WTC11 (cell line): ENCODE data around the gene A1BG. TPM values are rescaled to one million over a fixed set of nuclear protein-coding genes. Genes with fewer than 3 reads are reported as not detected.

Experiments used
- ATF1 ChIP-seq: sonication (generic); formaldehyde crosslinking; IDR thresholded peaks from 2 replicates; pipeline ENCODE4 v1.8.1; 2023; ENCODE audit warnings: mild to moderate bottlenecking, moderate library complexity, missing genetic modification reagents
- ATF2 ChIP-seq: sonication (generic); formaldehyde crosslinking; IDR thresholded peaks from 2 replicates; pipeline ENCODE4 v1.8.1; 2022; ENCODE audit warnings: low read depth, missing genetic modification reagents, borderline replicate concordance
- CREM ChIP-seq: sonication (generic); formaldehyde crosslinking; IDR thresholded peaks from 2 replicates; pipeline ENCODE4 v1.8.1; 2022; ENCODE audit warnings: mild to moderate bottlenecking, missing genetic modification reagents, moderate library complexity
- E2F1 ChIP-seq: sonication (generic); formaldehyde crosslinking; IDR thresholded peaks from 2 replicates; pipeline ENCODE4 v1.8.0; 2022; ENCODE audit warnings: mild to moderate bottlenecking, missing genetic modification reagents
- EMX1 ChIP-seq: fragments of 250-450 bp; sonication (Bioruptor Pico); IDR thresholded peaks from 2 replicates; pipeline ENCODE4 v1.8.0; 2021; ENCODE audit warnings: mild to moderate bottlenecking
- ESRRA ChIP-seq: sonication (generic); formaldehyde crosslinking; IDR thresholded peaks from 2 replicates; pipeline ENCODE4 v1.8.1; 2022; ENCODE audit warnings: mild to moderate bottlenecking, missing genetic modification reagents, borderline replicate concordance
- FOXP1 ChIP-seq: sonication (generic); formaldehyde crosslinking; IDR thresholded peaks from 2 replicates; pipeline ENCODE4 v1.8.0; 2022; ENCODE audit warnings: missing genetic modification reagents, mild to moderate bottlenecking, moderate library complexity, borderline replicate concordance
- HMGA2 ChIP-seq: fragments of 250-450 bp; sonication (Bioruptor Pico); IDR thresholded peaks from 2 replicates; pipeline ENCODE4 v1.4.0; 2021; ENCODE audit warnings: mild to moderate bottlenecking, moderate library complexity
- JAZF1 ChIP-seq: fragments of 250-450 bp; sonication (Bioruptor Pico); IDR thresholded peaks from 2 replicates; pipeline ENCODE4 v1.9.0; 2021; ENCODE audit warnings: moderate library complexity, mild to moderate bottlenecking, inconsistent platforms
- MLX ChIP-seq: sonication (generic); formaldehyde crosslinking; IDR thresholded peaks from 2 replicates; pipeline ENCODE4 v1.8.1; 2023; ENCODE audit warnings: mild to moderate bottlenecking, missing genetic modification reagents, moderate library complexity
- MXD4 ChIP-seq: fragments of 250-450 bp; sonication (Bioruptor Pico); IDR thresholded peaks from 2 replicates; pipeline ENCODE4 v1.8.0; 2021; ENCODE audit warnings: mild to moderate bottlenecking, moderate library complexity, borderline replicate concordance
- NFATC4 ChIP-seq: fragments of 250-450 bp; sonication (Bioruptor Pico); IDR thresholded peaks from 2 replicates; pipeline ENCODE4 v1.9.0; 2021; ENCODE audit warnings: mild to moderate bottlenecking
- NR1H2 ChIP-seq: sonication (generic); formaldehyde crosslinking; IDR thresholded peaks from 2 replicates; pipeline ENCODE4 v1.9.0; 2021; ENCODE audit warnings: mild to moderate bottlenecking, moderate library complexity, missing genetic modification reagents
- NR2C2 ChIP-seq: sonication (generic); formaldehyde crosslinking; IDR thresholded peaks from 2 replicates; pipeline ENCODE4 v1.8.0; 2022; ENCODE audit warnings: mild to moderate bottlenecking, missing genetic modification reagents
- OVOL2 ChIP-seq: fragments of 250-450 bp; sonication (Bioruptor Pico); IDR thresholded peaks from 2 replicates; pipeline ENCODE4 v1.9.0; 2021; ENCODE audit warnings: mild to moderate bottlenecking, borderline replicate concordance
- PRDM15 ChIP-seq: sonication (generic); formaldehyde crosslinking; IDR thresholded peaks from 2 replicates; pipeline ENCODE4 v1.8.0; 2022; ENCODE audit warnings: missing genetic modification reagents
- PRRX2 ChIP-seq: fragments of 250-450 bp; sonication (Bioruptor Pico); IDR thresholded peaks from 2 replicates; pipeline ENCODE4 v1.8.0; 2021; ENCODE audit warnings: mild to moderate bottlenecking
- RORB ChIP-seq: fragments of 250-450 bp; sonication (Bioruptor Pico); IDR thresholded peaks from 2 replicates; pipeline ENCODE4 v1.9.0; 2021; ENCODE audit warnings: mild to moderate bottlenecking
- SMAD3 ChIP-seq: sonication (generic); formaldehyde crosslinking; IDR thresholded peaks from 2 replicates; pipeline ENCODE4 v1.8.0; 2022; ENCODE audit warnings: missing genetic modification reagents, mild to moderate bottlenecking, borderline replicate concordance
- SMAD4 ChIP-seq: sonication (generic); formaldehyde crosslinking; IDR thresholded peaks from 2 replicates; pipeline ENCODE4 v1.8.0; 2022; ENCODE audit warnings: mild to moderate bottlenecking, missing genetic modification reagents
- SP1 ChIP-seq: sonication (generic); formaldehyde crosslinking; conservative IDR thresholded peaks from 2 replicates; pipeline ENCODE4 v1.8.1; 2022; ENCODE audit warnings: missing genetic modification reagents
- TEAD4 ChIP-seq: sonication (generic); formaldehyde crosslinking; IDR thresholded peaks from 2 replicates; pipeline ENCODE4 v1.8.0; 2022; ENCODE audit warnings: mild to moderate bottlenecking, missing genetic modification reagents
- ZBTB21 ChIP-seq: sonication (generic); formaldehyde crosslinking; IDR thresholded peaks from 2 replicates; pipeline ENCODE4 v1.8.1; 2023; ENCODE audit warnings: mild to moderate bottlenecking, missing genetic modification reagents, borderline replicate concordance
- ZNF121 ChIP-seq: sonication (generic); formaldehyde crosslinking; IDR thresholded peaks from 2 replicates; pipeline ENCODE4 v1.8.0; 2023; ENCODE audit warnings: missing genetic modification reagents
- ZNF317 ChIP-seq: sonication (generic); formaldehyde crosslinking; IDR thresholded peaks from 2 replicates; pipeline ENCODE4 v1.8.1; 2023; ENCODE audit warnings: low read depth, mild to moderate bottlenecking, moderate library complexity, missing genetic modification reagents, borderline replicate concordance
- ZNF416 ChIP-seq: fragments of 250-450 bp; sonication (Bioruptor Pico); IDR thresholded peaks from 2 replicates; pipeline ENCODE4 v1.9.0; 2021; ENCODE audit warnings: mild to moderate bottlenecking, inconsistent platforms
- ZNF671 ChIP-seq: fragments of 250-450 bp; sonication (Bioruptor Pico); IDR thresholded peaks from 2 replicates; pipeline ENCODE4 v1.8.0; 2021; ENCODE audit warnings: mild to moderate bottlenecking
- ZSCAN18 ChIP-seq: fragments of 250-450 bp; sonication (Bioruptor Pico); IDR thresholded peaks from 2 replicates; pipeline ENCODE4 v2.1.2; 2022; ENCODE audit warnings: mild to moderate bottlenecking, moderate library complexity
- total RNA-seq: library from RNA; stranded (reverse); gene quantifications from 3 replicates; pipeline ENCODE4 v1.2.3, GENCODE V29; 2021
- TF ChIP-seq, protein P1 (sequence below): fragments of 250-450 bp; sonication (Bioruptor Pico); conservative IDR thresholded peaks from 2 replicates; pipeline ENCODE4 v1.9.0; 2021; ENCODE audit warnings: mild to moderate bottlenecking
- TF ChIP-seq, protein P2 (sequence below): sonication (generic); formaldehyde crosslinking; IDR thresholded peaks from 2 replicates; pipeline ENCODE4 v1.8.1; 2022; ENCODE audit warnings: mild to moderate bottlenecking, missing genetic modification reagents, moderate library complexity, borderline replicate concordance

A1BG gene
- total RNA-seq, 1 experiment from 2014 or later = 24.3 TPM

DNA sequence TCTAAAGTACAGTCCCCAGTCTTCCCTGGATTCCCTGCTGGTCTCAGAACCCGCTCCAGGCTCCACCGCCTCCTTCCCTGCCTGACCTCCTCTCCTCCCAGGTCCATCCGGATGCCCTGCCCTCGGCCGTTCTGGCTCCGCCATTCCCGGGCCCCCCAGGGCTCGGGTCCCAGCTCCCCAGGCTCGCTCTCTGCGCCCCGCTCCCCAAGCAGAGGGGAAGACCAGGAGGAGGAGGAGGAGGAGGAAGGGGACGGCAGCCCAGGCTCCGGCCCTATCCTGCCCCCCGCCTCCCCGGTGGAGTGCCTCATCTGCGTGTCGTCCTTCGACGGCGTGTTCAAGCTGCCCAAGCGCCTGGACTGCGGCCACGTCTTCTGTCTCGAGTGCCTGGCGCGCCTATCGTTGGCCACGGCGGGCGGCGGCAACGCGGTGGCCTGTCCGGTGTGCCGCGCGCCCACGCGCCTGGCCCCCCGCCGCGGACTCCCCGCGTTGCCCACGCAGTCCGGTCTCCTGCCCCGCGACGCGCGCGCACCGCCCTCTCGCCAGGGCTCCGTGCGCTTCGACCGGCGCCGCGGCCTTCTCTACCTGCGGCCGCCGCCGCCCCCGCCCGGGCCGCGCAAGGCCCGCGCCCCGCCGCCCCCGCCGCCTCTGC, 42.8 kb upstream of the A1BG start (continued):
- peak; percentile 32; the same call in 1 of the 2 replicates for TF ChIP-seq PRDM15 (CRISPR knock-in tag)
- TF ChIP-seq NFATC4 (CRISPR knock-in tag) = peak; percentile 87
- TF ChIP-seq ZBTB21 (CRISPR knock-in tag) = no peak
- no peak for TF ChIP-seq SP1 (CRISPR knock-in tag)
- TF ChIP-seq SMAD3 (CRISPR knock-in tag) = no peak
- peak; percentile 91; the same call in 1 of the 2 replicates for TF ChIP-seq ZNF416
- no peak for TF ChIP-seq OVOL2 (CRISPR knock-in tag)
- TF ChIP-seq ZSCAN18 (CRISPR knock-in tag) = no peak
- TF ChIP-seq ZNF121 (CRISPR knock-in tag) = no peak
- peak; percentile 82 for TF ChIP-seq PRRX2 (CRISPR knock-in tag)
- TF ChIP-seq CREM = no peak
- TF ChIP-seq HMGA2 (CRISPR knock-in tag) = no peak
- TF ChIP-seq RORB (CRISPR knock-in tag) = no peak
- TF ChIP-seq ZNF671 (CRISPR knock-in tag) = peak; percentile 75; the same call in 1 of the 2 replicates
- no peak for TF ChIP-seq E2F1 (CRISPR knock-in tag)
- TF ChIP-seq JAZF1 (CRISPR knock-in tag) = no peak
- TF ChIP-seq, protein P1, sequence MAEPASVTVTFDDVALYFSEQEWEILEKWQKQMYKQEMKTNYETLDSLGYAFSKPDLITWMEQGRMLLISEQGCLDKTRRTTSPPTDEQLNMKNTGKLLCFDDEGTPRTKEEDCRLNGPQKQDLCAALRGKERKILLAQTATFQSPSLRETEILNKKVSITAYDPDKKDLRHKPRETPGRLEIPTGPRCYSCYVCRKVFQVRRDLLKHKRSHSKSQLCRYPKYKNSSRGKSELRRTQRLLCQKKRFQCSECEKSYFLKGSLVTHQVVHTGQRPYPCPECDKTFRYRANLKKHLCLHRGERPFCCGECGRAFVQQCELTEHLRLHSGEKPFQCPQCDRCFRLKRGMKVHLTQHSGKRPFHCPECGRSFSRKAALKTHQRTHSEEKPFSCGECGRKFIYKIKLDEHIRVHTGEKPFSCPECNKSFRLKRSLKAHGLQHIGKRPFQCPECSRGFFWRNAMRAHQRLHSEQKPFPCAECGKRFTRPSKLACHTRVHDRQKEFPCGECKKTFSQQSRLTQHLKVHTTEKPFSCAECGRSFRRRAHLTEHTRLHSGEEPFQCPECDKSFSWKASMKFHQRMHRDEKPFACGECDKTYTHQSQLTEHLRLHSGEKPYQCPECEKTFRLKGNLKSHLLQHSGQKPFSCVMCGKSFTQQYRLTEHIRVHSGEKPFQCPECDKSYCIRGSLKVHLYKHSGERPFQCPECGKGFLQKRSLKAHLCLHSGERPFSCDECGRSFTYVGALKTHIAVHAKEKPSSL (CRISPR knock-in tag) = no peak
- peak; percentile 27; the same call in 1 of the 2 replicates for TF ChIP-seq ESRRA
- no peak for TF ChIP-seq SMAD4 (CRISPR knock-in tag)
- no peak for TF ChIP-seq ATF1 (CRISPR knock-in tag)
- TF ChIP-seq NR2C2 (CRISPR knock-in tag) = no peak
- TF ChIP-seq ATF2 (CRISPR knock-in tag) = no peak
- TF ChIP-seq, protein P2, sequence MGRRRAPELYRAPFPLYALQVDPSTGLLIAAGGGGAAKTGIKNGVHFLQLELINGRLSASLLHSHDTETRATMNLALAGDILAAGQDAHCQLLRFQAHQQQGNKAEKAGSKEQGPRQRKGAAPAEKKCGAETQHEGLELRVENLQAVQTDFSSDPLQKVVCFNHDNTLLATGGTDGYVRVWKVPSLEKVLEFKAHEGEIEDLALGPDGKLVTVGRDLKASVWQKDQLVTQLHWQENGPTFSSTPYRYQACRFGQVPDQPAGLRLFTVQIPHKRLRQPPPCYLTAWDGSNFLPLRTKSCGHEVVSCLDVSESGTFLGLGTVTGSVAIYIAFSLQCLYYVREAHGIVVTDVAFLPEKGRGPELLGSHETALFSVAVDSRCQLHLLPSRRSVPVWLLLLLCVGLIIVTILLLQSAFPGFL = no peak
- no peak for TF ChIP-seq MLX
- TF ChIP-seq MXD4 (CRISPR knock-in tag) = no peak
- TF ChIP-seq ZNF317 (CRISPR knock-in tag) = no peak
- peak; percentile 74; the same call in 1 of the 2 replicates for TF ChIP-seq EMX1
- no peak for TF ChIP-seq NR1H2 (CRISPR knock-in tag)
- TF ChIP-seq FOXP1 (CRISPR knock-in tag) = no peak
- no peak for TF ChIP-seq TEAD4 (CRISPR knock-in tag)
